Measurements from ENCODE around the gene CAPN1. TPM values are rescaled to one million over a fixed set of nuclear protein-coding genes. Genes with fewer than 3 reads are reported as not detected.

Gene CAPN1
- total RNA-seq, 4 donors from 2014 or later, result 467 to 627 (median 561) TPM

- H3K4me1 ChIP-seq, result peaks cover 40% of the 10 kb centered on the region
- TF ChIP-seq POLR2A (IDR thresholded peaks at IDR 0.05) (no peak), POLR2AphosphoS5 (IDR thresholded peaks at IDR 0.05) (no peak), EP300 (IDR thresholded peaks at IDR 0.05) (no peak)
- TF ChIP-seq, protein P1, sequence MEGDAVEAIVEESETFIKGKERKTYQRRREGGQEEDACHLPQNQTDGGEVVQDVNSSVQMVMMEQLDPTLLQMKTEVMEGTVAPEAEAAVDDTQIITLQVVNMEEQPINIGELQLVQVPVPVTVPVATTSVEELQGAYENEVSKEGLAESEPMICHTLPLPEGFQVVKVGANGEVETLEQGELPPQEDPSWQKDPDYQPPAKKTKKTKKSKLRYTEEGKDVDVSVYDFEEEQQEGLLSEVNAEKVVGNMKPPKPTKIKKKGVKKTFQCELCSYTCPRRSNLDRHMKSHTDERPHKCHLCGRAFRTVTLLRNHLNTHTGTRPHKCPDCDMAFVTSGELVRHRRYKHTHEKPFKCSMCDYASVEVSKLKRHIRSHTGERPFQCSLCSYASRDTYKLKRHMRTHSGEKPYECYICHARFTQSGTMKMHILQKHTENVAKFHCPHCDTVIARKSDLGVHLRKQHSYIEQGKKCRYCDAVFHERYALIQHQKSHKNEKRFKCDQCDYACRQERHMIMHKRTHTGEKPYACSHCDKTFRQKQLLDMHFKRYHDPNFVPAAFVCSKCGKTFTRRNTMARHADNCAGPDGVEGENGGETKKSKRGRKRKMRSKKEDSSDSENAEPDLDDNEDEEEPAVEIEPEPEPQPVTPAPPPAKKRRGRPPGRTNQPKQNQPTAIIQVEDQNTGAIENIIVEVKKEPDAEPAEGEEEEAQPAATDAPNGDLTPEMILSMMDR (IDR thresholded peaks at IDR 0.05), result no peak
- H3K36me3 ChIP-seq, result peaks cover 20% of the 10 kb centered on the region
- H3K27me3 ChIP-seq, result no peaks in the 10 kb centered on the region
- 1% methylated on average over 8 of the region's 23 CpGs for WGBS
- peak in 1 of 2 donors; percentile 79 for DNase-seq (ENCODE audit: low spot score in 2 of 2)
- peak overlapping the region; percentile 82 for H3K4me3 ChIP-seq
- H3K9me3 ChIP-seq, result no peaks in the 10 kb centered on the region
- peak overlapping the region; percentile 96 for H3K27ac ChIP-seq
Measured at GRCh38 chr11:65182258-65183170, 786 bp downstream of the CAPN1 start.

- Histone ChIP-seq H3K9me3 (no peaks in the 10 kb centered on the region), H3K4me3 (peak overlapping the region; percentile 82), H3K36me3 (peaks cover 28% of the 10 kb centered on the region), H3K27me3 (no peaks in the 10 kb centered on the region), H3K27ac (peak overlapping the region; percentile 96), H3K4me1 (peaks cover 40% of the 10 kb centered on the region)
- 69% methylated on average over 19 of the region's 19 CpGs for WGBS
- TF ChIP-seq POLR2A (IDR thresholded peaks at IDR 0.05), result no peak
- TF ChIP-seq POLR2AphosphoS5 (IDR thresholded peaks at IDR 0.05), result no peak
- TF ChIP-seq, protein P1 (IDR thresholded peaks at IDR 0.05), result no peak
- no peak for TF ChIP-seq EP300 (IDR thresholded peaks at IDR 0.05)
- DNase-seq (ENCODE audit: low spot score in 2 of 2), result peak in 1 of 2 donors; percentile 79
Measured at GRCh38 chr11:65183201-65183891, 1.6 kb downstream of the CAPN1 start.

DNA sequence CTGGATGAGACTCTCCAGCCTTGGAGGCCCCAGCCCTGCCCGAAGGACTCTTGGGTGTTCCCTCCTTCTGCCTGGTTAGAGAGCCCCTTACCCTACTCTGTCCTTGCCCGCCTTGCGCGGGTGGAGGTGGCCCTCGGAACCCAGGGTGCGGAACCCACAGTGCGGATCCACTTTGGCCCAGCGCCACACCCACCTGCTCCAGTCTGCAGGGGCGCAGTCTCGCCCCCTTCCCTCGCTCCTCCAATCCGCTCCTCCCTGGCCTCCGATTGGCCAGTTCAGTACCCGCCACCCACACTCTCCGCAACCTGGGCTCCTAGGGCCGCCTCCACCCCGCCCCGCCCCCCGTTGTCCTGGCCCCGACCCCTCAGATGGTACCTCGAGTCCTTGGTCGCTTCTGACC is 2.4 kb downstream of the CAPN1 start:
- Histone ChIP-seq H3K27ac (peak overlapping the region; percentile 96), H3K27me3 (no peaks in the 10 kb centered on the region), H3K4me1 (peaks cover 40% of the 10 kb centered on the region), H3K9me3 (no peaks in the 10 kb centered on the region), H3K4me3 (peak overlapping the region; percentile 82), H3K36me3 (peaks cover 36% of the 10 kb centered on the region)
- no peak for TF ChIP-seq POLR2A (IDR thresholded peaks at IDR 0.05)
- no peak for TF ChIP-seq POLR2AphosphoS5 (IDR thresholded peaks at IDR 0.05)
- TF ChIP-seq EP300 (IDR thresholded peaks at IDR 0.05), result no peak
- 76% methylated on average over 22 of the region's 22 CpGs for WGBS
- peak in 1 of 2 donors; percentile 74 for DNase-seq (ENCODE audit: low spot score in 2 of 2)

DNA sequence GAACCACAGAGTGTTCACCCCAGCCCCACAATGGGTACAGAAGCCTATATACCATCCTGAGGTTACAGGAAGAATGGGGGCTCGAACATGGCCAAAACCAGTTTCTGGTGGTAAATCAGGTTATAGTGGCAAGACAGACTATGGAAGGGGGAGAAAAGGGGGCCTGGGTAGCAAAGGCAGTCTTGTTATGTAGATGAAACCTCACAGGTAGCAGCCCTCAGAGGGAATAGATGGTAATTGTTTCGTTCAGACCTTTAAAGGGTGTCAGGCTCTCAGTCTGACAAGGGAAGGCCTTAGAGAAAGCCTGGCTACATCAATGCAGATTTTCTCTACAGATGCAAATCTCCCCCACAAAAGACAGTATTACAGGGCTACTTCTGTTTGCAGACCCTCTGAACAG is 3.4 kb downstream of the CAPN1 start:
- Histone ChIP-seq H3K4me3 (no peak overlapping the region), H3K9me3 (no peaks in the 10 kb centered on the region), H3K27me3 (no peaks in the 10 kb centered on the region), H3K4me1 (peaks cover 40% of the 10 kb centered on the region), H3K36me3 (peaks cover 46% of the 10 kb centered on the region), H3K27ac (no peak overlapping the region)
- DNase-seq (ENCODE audit: low spot score in 2 of 2), result peak in 1 of 2 donors; percentile 41
- 82% methylated on average over 2 of the region's 2 CpGs for WGBS
- TF ChIP-seq POLR2A (IDR thresholded peaks at IDR 0.05) (no peak), EP300 (IDR thresholded peaks at IDR 0.05) (no peak), POLR2AphosphoS5 (IDR thresholded peaks at IDR 0.05) (no peak)
- TF ChIP-seq, protein P1 (IDR thresholded peaks at IDR 0.05), result no peak

DNA sequence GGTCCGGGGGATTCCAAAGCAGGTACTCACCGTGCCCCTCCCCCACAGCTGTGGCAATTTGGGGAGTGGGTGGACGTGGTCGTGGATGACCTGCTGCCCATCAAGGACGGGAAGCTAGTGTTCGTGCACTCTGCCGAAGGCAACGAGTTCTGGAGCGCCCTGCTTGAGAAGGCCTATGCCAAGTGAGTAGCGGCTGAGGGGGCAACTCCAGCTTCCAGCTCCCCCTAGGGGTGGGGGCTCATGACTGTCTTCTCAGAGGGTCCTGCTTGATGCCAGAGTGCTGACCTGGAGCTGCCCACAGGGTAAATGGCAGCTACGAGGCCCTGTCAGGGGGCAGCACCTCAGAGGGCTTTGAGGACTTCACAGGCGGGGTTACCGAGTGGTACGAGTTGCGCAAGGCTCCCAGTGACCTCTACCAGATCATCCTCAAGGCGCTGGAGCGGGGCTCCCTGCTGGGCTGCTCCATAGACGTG is 4.2 kb downstream of the CAPN1 start:
- no peak overlapping the region for H3K4me3 ChIP-seq
- DNase-seq (ENCODE audit: low spot score in 2 of 2), result peak in 1 of 2 donors; percentile 60
- peaks cover 53% of the 10 kb centered on the region for H3K36me3 ChIP-seq
- H3K9me3 ChIP-seq, result no peaks in the 10 kb centered on the region
- no peak overlapping the region for H3K27ac ChIP-seq
- TF ChIP-seq POLR2AphosphoS5 (IDR thresholded peaks at IDR 0.05), result no peak
- no peak for TF ChIP-seq EP300 (IDR thresholded peaks at IDR 0.05)
- no peak for TF ChIP-seq POLR2A (IDR thresholded peaks at IDR 0.05)
- TF ChIP-seq, protein P1 (IDR thresholded peaks at IDR 0.05), result no peak
- no peaks in the 10 kb centered on the region for H3K27me3 ChIP-seq
- H3K4me1 ChIP-seq, result peaks cover 33% of the 10 kb centered on the region
- WGBS, result 89% methylated on average over 8 of the region's 18 CpGs

Measured in suprapubic skin (tissue), 4 donors.